ENCODE measurements around the gene PCDHGB5.
"Not testable (repeated sequence)": the region's sequence is repeated elsewhere in the genome, so short reads cannot be mapped to it uniquely, and the experiment has no call there.

Gene PCDHGB5

DNA sequence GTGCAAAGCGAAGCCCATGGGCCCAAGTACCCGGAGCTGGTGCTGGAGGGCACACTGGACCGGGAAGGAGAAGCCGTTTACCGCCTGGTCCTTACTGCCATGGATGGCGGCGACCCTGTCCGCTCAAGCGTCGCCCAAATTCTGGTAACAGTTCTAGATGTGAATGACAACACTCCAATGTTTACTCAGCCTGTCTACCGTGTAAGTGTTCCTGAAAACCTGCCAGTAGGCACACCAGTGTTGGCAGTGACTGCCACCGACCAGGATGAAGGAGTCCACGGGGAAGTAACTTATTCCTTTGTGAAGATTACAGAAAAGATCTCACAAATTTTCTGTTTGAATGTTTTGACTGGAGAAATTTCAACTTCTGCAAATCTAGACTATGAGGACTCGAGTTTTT is 23.1 kb upstream of the PCDHGB5 start:
- ChIA-PET CTCF (interaction anchor here (0.7 to 0.8 kb wide), 2 partner anchors 8 to 193 kb away, joined by 3 to 4 read pairs; partner anchors contain the start of gene PCDHGA7), POLR2A (no interaction called here)
- no peak for TF ChIP-seq FOXM1 (IDR thresholded peaks at IDR 0.05; ENCODE audit: borderline replicate concordance)
- no peak for TF ChIP-seq ARNT (IDR thresholded peaks at IDR 0.05)
- TF ChIP-seq NFRKB (IDR thresholded peaks at IDR 0.05): no peak
- no peak for TF ChIP-seq HDGF (IDR thresholded peaks at IDR 0.05; ENCODE audit: borderline replicate concordance)
- TF ChIP-seq FOXA1 (IDR thresholded peaks at IDR 0.05): no peak
- no peak for TF ChIP-seq FOXK2 (IDR thresholded peaks at IDR 0.05)
- no peak for TF ChIP-seq L3MBTL2 (conservative IDR thresholded peaks at IDR 0.05)
- no peak for TF ChIP-seq SUZ12 (IDR thresholded peaks at IDR 0.05)
- no peak for TF ChIP-seq TARDBP (IDR thresholded peaks at IDR 0.05)
- TF ChIP-seq CTBP1 (IDR thresholded peaks at IDR 0.05; ENCODE audit: borderline replicate concordance): no peak
- TF ChIP-seq BHLHE40 (IDR thresholded peaks at IDR 0.05; ENCODE audit: borderline replicate concordance): no peak
- no peak for TF ChIP-seq ELF4 (IDR thresholded peaks at IDR 0.05)
- TF ChIP-seq ZNF384 (IDR thresholded peaks at IDR 0.05): no peak
- TF ChIP-seq SP1 (IDR thresholded peaks at IDR 0.05): no peak
- TF ChIP-seq LEF1 (IDR thresholded peaks at IDR 0.05; ENCODE audit: borderline replicate concordance): no peak
- TF ChIP-seq PKNOX1 (IDR thresholded peaks at IDR 0.05): no peak
- DNase-seq (ENCODE audit: extremely low spot score): no peak

GRCh38 chr5:141375444-141376155 is 22.1 kb upstream of the PCDHGB5 start:
- POLR2A ChIA-PET; DNase-seq (ENCODE audit: extremely low spot score); CTCF ChIA-PET: not testable (repeated sequence)

GRCh38 chr5:141382469-141383294 is 15.1 kb upstream of the PCDHGB5 start, which contains the start of gene PCDHGA7:
Gene PCDHGA7, plus strand, starts transcription at chr5:141382742. Its CDS starts 158 bp downstream, at chr5:141382900.
- CTCF ChIA-PET: interaction anchor here (0.9 kb wide), 1 partner anchor 8 kb away, joined by 3 read pairs; no protein-coding TSS in a partner anchor
- peak; percentile 19 for DNase-seq (ENCODE audit: extremely low spot score)
- no peak for TF ChIP-seq HDGF (IDR thresholded peaks at IDR 0.05; ENCODE audit: borderline replicate concordance)
- TF ChIP-seq ELF4 (IDR thresholded peaks at IDR 0.05): no peak
- no peak for TF ChIP-seq ZNF384 (IDR thresholded peaks at IDR 0.05)
- no peak for TF ChIP-seq BHLHE40 (IDR thresholded peaks at IDR 0.05; ENCODE audit: borderline replicate concordance)
- no peak for TF ChIP-seq L3MBTL2 (conservative IDR thresholded peaks at IDR 0.05)
- no peak for TF ChIP-seq CTBP1 (IDR thresholded peaks at IDR 0.05; ENCODE audit: borderline replicate concordance)
- no peak for TF ChIP-seq SP1 (IDR thresholded peaks at IDR 0.05)
- TF ChIP-seq NFRKB (IDR thresholded peaks at IDR 0.05): no peak
- no peak for TF ChIP-seq PKNOX1 (IDR thresholded peaks at IDR 0.05)
- no peak for TF ChIP-seq FOXA1 (IDR thresholded peaks at IDR 0.05)
- TF ChIP-seq ARNT (IDR thresholded peaks at IDR 0.05): no peak
- no peak for TF ChIP-seq FOXK2 (IDR thresholded peaks at IDR 0.05)
- TF ChIP-seq TARDBP (IDR thresholded peaks at IDR 0.05): no peak
- TF ChIP-seq SUZ12 (IDR thresholded peaks at IDR 0.05): no peak
- no peak for TF ChIP-seq FOXM1 (IDR thresholded peaks at IDR 0.05; ENCODE audit: borderline replicate concordance)
- TF ChIP-seq LEF1 (IDR thresholded peaks at IDR 0.05; ENCODE audit: borderline replicate concordance): no peak
- POLR2A ChIA-PET: no interaction called here

DNA sequence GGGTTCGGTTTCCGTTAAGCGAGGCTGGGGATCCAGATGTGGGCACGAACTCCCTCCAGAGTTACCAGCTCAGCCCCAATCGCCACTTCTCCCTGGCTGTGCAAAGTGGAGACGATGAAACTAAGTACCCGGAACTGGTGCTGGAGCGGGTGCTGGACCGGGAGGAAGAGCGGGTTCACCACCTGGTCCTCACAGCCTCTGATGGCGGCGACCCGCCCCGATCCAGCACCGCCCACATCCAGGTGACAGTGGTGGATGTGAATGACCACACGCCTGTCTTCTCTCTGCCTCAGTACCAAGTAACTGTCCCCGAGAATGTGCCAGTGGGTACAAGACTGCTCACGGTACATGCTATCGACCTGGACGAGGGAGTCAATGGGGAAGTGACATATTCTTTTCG is 14.4 kb upstream of the PCDHGB5 start:
- POLR2A ChIA-PET: no interaction called here
- CTCF ChIA-PET: no interaction called here
- no peak for DNase-seq (ENCODE audit: extremely low spot score)
- no peak for TF ChIP-seq LEF1 (IDR thresholded peaks at IDR 0.05; ENCODE audit: borderline replicate concordance)
- TF ChIP-seq FOXM1 (IDR thresholded peaks at IDR 0.05; ENCODE audit: borderline replicate concordance): no peak
- no peak for TF ChIP-seq BHLHE40 (IDR thresholded peaks at IDR 0.05; ENCODE audit: borderline replicate concordance)
- no peak for TF ChIP-seq ELF4 (IDR thresholded peaks at IDR 0.05)
- TF ChIP-seq SP1 (IDR thresholded peaks at IDR 0.05): no peak
- TF ChIP-seq HDGF (IDR thresholded peaks at IDR 0.05; ENCODE audit: borderline replicate concordance): no peak
- no peak for TF ChIP-seq PKNOX1 (IDR thresholded peaks at IDR 0.05)
- no peak for TF ChIP-seq FOXK2 (IDR thresholded peaks at IDR 0.05)
- no peak for TF ChIP-seq SUZ12 (IDR thresholded peaks at IDR 0.05)
- TF ChIP-seq ARNT (IDR thresholded peaks at IDR 0.05): no peak
- no peak for TF ChIP-seq TARDBP (IDR thresholded peaks at IDR 0.05)
- TF ChIP-seq L3MBTL2 (conservative IDR thresholded peaks at IDR 0.05): no peak
- no peak for TF ChIP-seq ZNF384 (IDR thresholded peaks at IDR 0.05)
- no peak for TF ChIP-seq CTBP1 (IDR thresholded peaks at IDR 0.05; ENCODE audit: borderline replicate concordance)
- no peak for TF ChIP-seq FOXA1 (IDR thresholded peaks at IDR 0.05)
- no peak for TF ChIP-seq NFRKB (IDR thresholded peaks at IDR 0.05)

- POLR2A ChIA-PET: no interaction called here
- CTCF ChIA-PET: no interaction called here
- no peak for DNase-seq (ENCODE audit: extremely low spot score)
- no peak for TF ChIP-seq TARDBP (IDR thresholded peaks at IDR 0.05)
- TF ChIP-seq SUZ12 (IDR thresholded peaks at IDR 0.05): no peak
- no peak for TF ChIP-seq ELF4 (IDR thresholded peaks at IDR 0.05)
- no peak for TF ChIP-seq HDGF (IDR thresholded peaks at IDR 0.05; ENCODE audit: borderline replicate concordance)
- TF ChIP-seq SP1 (IDR thresholded peaks at IDR 0.05): no peak
- TF ChIP-seq ARNT (IDR thresholded peaks at IDR 0.05): no peak
- no peak for TF ChIP-seq FOXK2 (IDR thresholded peaks at IDR 0.05)
- no peak for TF ChIP-seq ZNF384 (IDR thresholded peaks at IDR 0.05)
- no peak for TF ChIP-seq PKNOX1 (IDR thresholded peaks at IDR 0.05)
- TF ChIP-seq CTBP1 (IDR thresholded peaks at IDR 0.05; ENCODE audit: borderline replicate concordance): no peak
These were observed 13.1 kb upstream of the PCDHGB5 start for GRCh38 chr5:141384471-141385267.

DNA sequence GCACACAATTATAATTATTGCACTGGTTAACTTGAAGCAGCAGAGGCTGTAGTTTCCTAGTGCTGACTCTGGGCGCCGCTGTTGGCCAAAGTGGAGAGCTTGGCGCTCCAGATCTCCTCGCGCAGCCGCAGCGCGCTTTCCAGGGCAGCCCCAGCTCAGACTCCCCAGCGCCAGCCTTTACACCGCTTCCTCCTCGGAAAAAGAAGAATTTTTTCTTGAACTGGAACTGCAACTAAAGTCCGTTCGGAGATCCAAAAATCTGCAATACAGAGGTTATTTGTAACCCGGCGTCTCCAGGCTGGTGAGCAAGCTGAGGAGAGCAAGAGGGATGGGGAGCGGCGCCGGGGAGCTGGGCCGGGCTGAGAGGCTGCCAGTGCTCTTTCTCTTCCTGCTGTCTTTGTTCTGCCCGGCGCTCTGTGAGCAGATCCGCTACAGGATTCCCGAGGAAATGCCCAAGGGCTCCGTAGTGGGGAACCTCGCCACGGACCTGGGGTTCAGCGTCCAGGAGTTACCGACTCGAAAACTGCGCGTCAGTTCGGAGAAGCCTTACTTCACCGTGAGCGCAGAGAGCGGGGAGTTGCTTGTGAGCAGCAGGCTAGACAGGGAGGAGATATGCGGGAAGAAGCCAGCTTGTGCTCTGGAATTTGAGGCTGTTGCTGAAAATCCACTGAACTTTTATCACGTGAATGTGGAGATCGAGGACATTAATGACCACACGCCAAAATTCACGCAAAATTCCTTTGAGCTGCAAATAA is 10.0 kb upstream of the PCDHGB5 start, which contains the start of gene PCDHGB4:
PCDHGB4 (plus strand) TSS at position 142 of the 755 bp plus-strand sequence; CDS start at position 329, 187 bp downstream.
- DNase-seq (ENCODE audit: extremely low spot score); POLR2A ChIA-PET: not testable (repeated sequence)
- CTCF ChIA-PET: interaction anchor here (0.6 kb wide), 1 partner anchor 132 kb away, joined by 3 read pairs; no protein-coding TSS in a partner anchor
